Activated CD4-positive, alpha-beta memory T cell treated with anti-CD3 and anti-CD28 coated beads for 36 hours (primary cell): ENCODE measurements around the gene MRTO4. TPM values are rescaled to one million over a fixed set of nuclear protein-coding genes. Genes with fewer than 3 reads are reported as not detected.
"Not testable (repeated sequence)": the region's sequence is repeated elsewhere in the genome, so short reads cannot be mapped to it uniquely, and the experiment has no call there.

Source experiments
- CTCF ChIA-PET: fragments of 350-600 bp; sonication (Branson Sonifier 250); formaldehyde crosslinking; loops from one replicate; lab custom pipeline; 2021; ENCODE audit warnings: antibody characterized with exemption, inconsistent platforms; lab: Charles Lee
- POLR2A ChIA-PET: fragments of 350-600 bp; sonication (Branson Sonifier 250); formaldehyde crosslinking; loops from one replicate; lab custom pipeline; 2021; ENCODE audit warnings: antibody characterized with exemption; lab: Charles Lee
- DNase-seq: peaks from one replicate; pipeline ENCODE4 v3.0.0-alpha.2; 2020
- H3K27ac Mint-ChIP-seq: one replicate; pipeline ENCODE4 v1.8.0; 2021; ENCODE audit warnings: mixed read lengths
- H3K27me3 Mint-ChIP-seq: one replicate; pipeline ENCODE4 v1.8.0; 2021; ENCODE audit warnings: mixed read lengths
- H3K36me3 Mint-ChIP-seq: one replicate; pipeline ENCODE4 v1.8.0; 2021; ENCODE audit warnings: mixed read lengths
- H3K4me1 Mint-ChIP-seq: one replicate; pipeline ENCODE4 v1.8.0; 2021; ENCODE audit warnings: low read depth, mixed read lengths
- H3K4me3 Mint-ChIP-seq: one replicate; pipeline ENCODE4 v1.8.0; 2021; ENCODE audit warnings: mild to moderate bottlenecking, mixed read lengths
- H3K9me3 Mint-ChIP-seq: one replicate; pipeline ENCODE4 v1.8.0; 2021; ENCODE audit warnings: mixed read lengths
- intact Hi-C: fragments of 100-400 bp; cut with micrococcal nuclease; formaldehyde crosslinking; loops from one replicate; pipeline ENCODE4 v1.15.1; 2023
- total RNA-seq, 2 experiments: library from RNA; stranded (reverse); gene quantifications; one replicate each; pipeline ENCODE4 v1.2.3, GENCODE V29; 2021

The MRTO4 gene
- total RNA-seq, 2 experiments from 2014 or later = 83.0 to 83.8 TPM

DNA sequence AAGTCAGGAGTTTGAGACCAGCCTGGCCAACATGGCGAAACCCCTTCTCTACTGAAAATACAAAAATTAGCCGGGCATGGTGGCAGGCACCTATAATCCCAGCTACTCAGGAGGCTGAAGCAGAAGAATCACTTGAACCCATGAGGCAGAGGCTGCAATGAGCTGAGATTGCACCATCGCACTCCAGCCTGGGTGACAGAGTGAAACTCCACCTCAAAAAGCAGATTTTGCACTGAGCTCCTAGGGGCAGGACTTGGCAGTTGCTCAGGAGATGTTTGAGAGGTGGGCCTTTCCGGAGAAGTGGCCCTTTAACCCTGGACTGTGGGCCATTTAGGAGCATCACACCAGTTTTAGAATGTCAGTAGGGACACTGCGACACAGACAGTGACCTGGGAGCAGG lies 4.7 kb downstream of the MRTO4 start:
- not testable (repeated sequence) for H3K9me3 Mint-ChIP-seq, H3K27me3 Mint-ChIP-seq
- peak; percentile 63 for DNase-seq
- Mint-ChIP-seq H3K4me1 (peaks cover 51% of the 10 kb centered on the region), H3K27ac (peak overlapping the region; percentile 96), H3K36me3 (peaks cover 40% of the 10 kb centered on the region), H3K4me3 (peak overlapping the region; percentile 40)
- CTCF ChIA-PET = interaction anchor here (0.8 to 2.8 kb wide), 3 partner anchors 15 to 398 kb away, joined by 3 to 11 read pairs (median 4); no protein-coding TSS in a partner anchor
- intact Hi-C loops = loop anchor here (2.0 to 10.0 kb wide), 7 partner anchors 48 to 390 kb away; partner anchors contain the start of genes AKR7A2 and SLC66A1
- POLR2A ChIA-PET = interaction anchor here (0.9 to 1.5 kb wide), 2 partner anchors 50 to 80 kb away, joined by 3 to 6 read pairs; no protein-coding TSS in a partner anchor

DNA sequence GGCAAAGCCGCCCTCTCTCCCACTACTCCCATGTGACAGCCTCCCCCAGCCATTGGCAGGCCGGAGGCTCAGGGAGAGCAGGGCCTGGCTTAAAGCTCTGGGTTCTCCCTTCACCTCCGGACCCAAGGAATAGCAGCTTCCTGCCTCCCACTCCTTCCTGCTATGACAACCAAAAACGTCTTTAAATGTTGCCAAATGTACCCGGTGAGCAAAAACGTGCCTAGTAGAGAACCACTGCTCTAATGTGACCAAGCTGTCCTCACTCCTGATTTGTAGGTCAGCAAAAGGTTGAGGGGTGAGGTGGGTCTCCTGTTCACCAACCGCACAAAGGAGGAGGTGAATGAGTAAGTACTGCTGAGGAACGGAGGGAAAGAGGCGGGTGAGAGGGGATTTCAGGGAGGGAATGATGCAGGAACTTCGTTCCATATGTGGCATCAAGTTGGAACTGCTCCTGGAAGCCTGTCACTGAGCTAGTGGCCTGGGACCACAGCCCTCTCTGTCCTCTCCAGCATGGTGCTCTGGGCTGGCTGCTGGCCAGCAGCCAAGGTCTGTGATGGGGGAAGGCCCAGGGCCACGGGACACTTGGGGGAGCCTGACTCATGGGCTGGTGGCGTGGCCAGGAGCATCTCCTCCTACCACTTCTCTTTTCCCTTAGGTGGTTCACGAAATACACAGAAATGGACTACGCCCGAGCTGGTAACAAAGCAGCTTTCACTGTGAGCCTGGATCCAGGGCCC lies 5.7 kb downstream of the MRTO4 start:
- H3K4me3 Mint-ChIP-seq = peak overlapping the region; percentile 40
- peaks cover 39% of the 10 kb centered on the region for H3K36me3 Mint-ChIP-seq
- H3K9me3 Mint-ChIP-seq = no peaks in the 10 kb centered on the region
- H3K4me1 Mint-ChIP-seq = peaks cover 51% of the 10 kb centered on the region
- peak; percentile 80 for DNase-seq
- intact Hi-C loops = loop anchor here (1.0 to 10.0 kb wide), 8 partner anchors 49 to 389 kb away; partner anchors contain the start of genes AKR7A2 and SLC66A1
- POLR2A ChIA-PET = interaction anchor here (0.9 to 1.5 kb wide), 5 partner anchors 31 to 330 kb away, joined by 3 to 6 read pairs (median 4); partner anchors contain the start of genes AKR7A3 and SLC66A1
- CTCF ChIA-PET = interaction anchor here (1.3 to 2.8 kb wide), 2 partner anchors 16 to 397 kb away, joined by 6 to 11 read pairs; no protein-coding TSS in a partner anchor
- H3K27ac Mint-ChIP-seq = peak overlapping the region; percentile 96
- H3K27me3 Mint-ChIP-seq = no peaks in the 10 kb centered on the region

DNA sequence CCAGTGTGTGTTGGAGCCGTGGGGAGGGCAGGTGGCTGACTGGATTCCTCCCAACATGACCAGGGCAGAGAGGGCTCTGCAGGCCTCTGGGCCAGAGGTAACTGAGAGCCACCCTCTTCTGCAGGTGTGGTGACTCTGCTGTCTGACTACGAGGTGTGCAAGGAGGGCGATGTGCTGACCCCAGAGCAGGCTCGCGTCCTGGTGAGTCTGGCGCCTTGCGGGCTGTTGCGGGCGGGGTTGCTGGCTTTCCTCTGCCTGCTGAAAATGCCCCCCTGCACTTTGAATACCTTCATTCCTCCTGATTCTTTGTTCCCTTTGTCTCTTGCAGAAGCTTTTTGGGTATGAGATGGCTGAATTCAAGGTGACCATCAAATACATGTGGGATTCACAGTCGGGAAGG lies 6.7 kb downstream of the MRTO4 start:
- no peak for DNase-seq
- Mint-ChIP-seq H3K27me3 (no peaks in the 10 kb centered on the region), H3K4me1 (peaks cover 46% of the 10 kb centered on the region), H3K4me3 (no peak overlapping the region), H3K36me3 (peaks cover 39% of the 10 kb centered on the region), H3K27ac (peak overlapping the region; percentile 96), H3K9me3 (no peaks in the 10 kb centered on the region)
- ChIA-PET CTCF (interaction anchor here (1.3 kb wide), 1 partner anchor 396 kb away, joined by 6 read pairs; no protein-coding TSS in a partner anchor), POLR2A (interaction anchor here (0.9 kb wide), 1 partner anchor 54 kb away, joined by 3 read pairs; the partner anchor contains the start of gene SLC66A1)
- intact Hi-C loops = loop anchor here (5.0 to 10.0 kb wide), 3 partner anchors 206 to 339 kb away; a partner anchor contains a TSS

- no peak overlapping the region for H3K4me3 Mint-ChIP-seq
- H3K27me3 Mint-ChIP-seq = no peaks in the 10 kb centered on the region
- peaks cover 37% of the 10 kb centered on the region for H3K36me3 Mint-ChIP-seq
- peaks cover 27% of the 10 kb centered on the region for H3K4me1 Mint-ChIP-seq
- intact Hi-C loops = no loop called here
- peak overlapping the region; percentile 5 for H3K27ac Mint-ChIP-seq
- no peaks in the 10 kb centered on the region for H3K9me3 Mint-ChIP-seq
- ChIA-PET CTCF (no interaction called here), POLR2A (no interaction called here)
- no peak for DNase-seq
Observed at GRCh38 chr1:19260211-19261138, 8.9 kb downstream of the MRTO4 start.

DNA sequence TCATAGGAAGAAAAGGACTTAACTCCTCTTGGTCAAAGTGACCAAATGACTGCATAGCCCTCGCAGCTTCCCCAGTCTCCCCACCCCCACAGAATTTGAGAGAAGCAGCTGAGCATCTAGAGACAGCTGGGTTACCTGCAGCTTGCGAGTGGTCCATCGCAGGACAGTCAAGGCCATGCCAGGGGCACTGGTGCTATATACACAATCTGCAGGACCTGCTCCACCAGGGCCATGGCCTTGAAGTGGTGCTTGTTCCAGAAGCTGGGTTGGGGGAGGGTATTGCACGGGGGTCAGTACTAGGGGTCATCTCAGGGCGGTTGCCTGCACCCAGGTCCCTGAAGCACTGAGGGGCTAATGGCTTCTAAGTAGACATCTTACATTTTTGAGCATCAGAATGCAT lies 10.4 kb downstream of the MRTO4 start:
- CTCF ChIA-PET = no interaction called here
- Mint-ChIP-seq H3K4me3 (no peak overlapping the region), H3K9me3 (no peaks in the 10 kb centered on the region), H3K36me3 (peaks cover 27% of the 10 kb centered on the region), H3K27me3 (no peaks in the 10 kb centered on the region), H3K27ac (no peak overlapping the region), H3K4me1 (peaks cover 12% of the 10 kb centered on the region)
- POLR2A ChIA-PET = no interaction called here
- intact Hi-C loops = no loop called here
- no peak for DNase-seq

- intact Hi-C loops = no loop called here
- POLR2A ChIA-PET = no interaction called here
- Mint-ChIP-seq H3K4me1 (peaks cover 5% of the 10 kb centered on the region), H3K36me3 (peaks cover 20% of the 10 kb centered on the region), H3K9me3 (no peaks in the 10 kb centered on the region), H3K27ac (no peak overlapping the region), H3K27me3 (no peaks in the 10 kb centered on the region), H3K4me3 (no peak overlapping the region)
- no peak for DNase-seq
- CTCF ChIA-PET = no interaction called here
Observed at GRCh38 chr1:19262744-19263143, 11.1 kb downstream of the MRTO4 start.

GRCh38 chr1:19268445-19268844 lies 16.8 kb downstream of the MRTO4 start:
- no peak overlapping the region for H3K27ac Mint-ChIP-seq
- POLR2A ChIA-PET = no interaction called here
- peaks cover 8% of the 10 kb centered on the region for H3K27me3 Mint-ChIP-seq
- H3K36me3 Mint-ChIP-seq = no peaks in the 10 kb centered on the region
- CTCF ChIA-PET = interaction anchor here (1.8 kb wide), 1 partner anchor 313 kb away, joined by 4 read pairs; no protein-coding TSS in a partner anchor
- no peak overlapping the region for H3K4me3 Mint-ChIP-seq
- peaks cover 2% of the 10 kb centered on the region for H3K4me1 Mint-ChIP-seq
- no peaks in the 10 kb centered on the region for H3K9me3 Mint-ChIP-seq
- intact Hi-C loops = no loop called here
- no peak for DNase-seq

DNA sequence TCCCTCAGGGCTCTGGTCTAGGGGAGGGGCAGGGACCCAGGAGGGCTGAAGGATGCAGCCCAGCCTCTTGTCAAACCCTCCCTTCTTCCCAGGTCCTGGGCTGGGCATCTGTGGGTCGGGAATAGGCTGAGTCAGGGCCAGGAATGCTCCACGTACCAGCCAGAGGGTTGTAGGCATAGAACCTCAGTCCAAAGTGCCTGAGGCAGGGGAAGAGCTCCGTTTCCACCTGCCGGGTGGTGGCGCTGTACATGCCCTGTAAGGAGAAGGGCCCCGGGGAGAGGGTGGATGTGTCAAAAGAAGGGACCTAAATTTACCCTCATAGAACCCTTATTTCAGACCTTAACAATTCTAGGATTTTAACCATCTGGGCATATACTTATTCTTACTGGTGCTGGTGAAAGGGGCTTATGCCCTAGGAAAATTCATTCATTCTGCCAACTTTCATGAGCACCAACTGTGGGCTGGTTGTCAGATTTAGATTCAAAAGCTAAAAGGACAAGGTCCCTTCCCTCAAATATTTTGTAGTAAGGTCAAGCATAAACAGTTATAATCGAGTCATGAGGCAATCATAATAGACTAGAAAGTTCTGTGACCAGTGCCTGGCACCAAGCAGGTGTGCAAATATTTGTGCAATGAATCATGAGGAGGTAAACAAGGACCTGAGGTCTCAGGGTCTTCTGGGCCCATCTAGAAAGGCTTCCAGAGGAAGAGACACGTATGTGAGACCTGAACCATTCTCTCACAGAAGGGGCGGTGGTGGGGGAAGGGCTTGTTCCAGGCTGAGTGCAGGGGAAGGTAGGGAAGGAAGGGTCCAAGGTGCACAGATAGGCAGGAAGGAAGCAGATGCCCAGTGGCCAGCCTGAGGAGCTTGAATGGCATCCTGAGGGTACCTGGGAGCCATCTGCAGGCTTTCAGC lies 18.1 kb downstream of the MRTO4 start:
- POLR2A ChIA-PET, intact Hi-C loops, H3K4me3 Mint-ChIP-seq, H3K9me3 Mint-ChIP-seq, H3K36me3 Mint-ChIP-seq, H3K4me1 Mint-ChIP-seq, DNase-seq, H3K27ac Mint-ChIP-seq: not testable (repeated sequence)
- peaks cover 14% of the 10 kb centered on the region for H3K27me3 Mint-ChIP-seq
- CTCF ChIA-PET = interaction anchor here (1.8 kb wide), 1 partner anchor 312 kb away, joined by 4 read pairs; no protein-coding TSS in a partner anchor

- DNase-seq, H3K4me1 Mint-ChIP-seq, CTCF ChIA-PET, POLR2A ChIA-PET, intact Hi-C loops, H3K36me3 Mint-ChIP-seq, H3K4me3 Mint-ChIP-seq, H3K9me3 Mint-ChIP-seq, H3K27ac Mint-ChIP-seq: not testable (repeated sequence)
- H3K27me3 Mint-ChIP-seq = peaks cover 14% of the 10 kb centered on the region
Observed at GRCh38 chr1:19270343-19270730, 18.7 kb downstream of the MRTO4 start.

DNA sequence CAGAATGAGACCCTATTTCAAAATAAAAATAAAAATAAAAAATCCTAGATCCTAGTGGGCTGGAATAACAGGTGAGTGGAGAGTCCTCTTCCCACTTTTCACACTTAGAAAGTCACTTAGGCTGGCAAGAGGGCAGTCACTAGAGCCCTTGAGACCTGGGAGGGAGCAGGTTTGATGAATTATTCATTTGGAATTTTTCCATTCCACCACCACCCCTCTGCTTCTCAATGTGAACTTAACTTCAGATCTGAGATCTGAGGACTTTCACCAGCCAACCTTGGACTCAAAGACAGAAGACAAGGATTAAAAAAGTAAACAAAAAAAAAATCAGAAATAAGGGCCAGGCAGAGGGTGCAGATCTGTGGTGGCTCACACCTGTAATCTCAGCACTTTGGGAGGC lies 20.5 kb downstream of the MRTO4 start:
- ChIA-PET CTCF (no interaction called here), POLR2A (no interaction called here)
- intact Hi-C loops = no loop called here

More for the DNA sequence above, 20.5 kb downstream of the MRTO4 start:
- Mint-ChIP-seq H3K36me3 (peaks cover 3% of the 10 kb centered on the region), H3K9me3 (peaks cover 4% of the 10 kb centered on the region), H3K27ac (no peak overlapping the region), H3K4me1 (peaks cover 3% of the 10 kb centered on the region), H3K4me3 (no peak overlapping the region), H3K27me3 (peaks cover 15% of the 10 kb centered on the region)
- no peak for DNase-seq
